ENCODE results near the gene UBA1.

DNA sequence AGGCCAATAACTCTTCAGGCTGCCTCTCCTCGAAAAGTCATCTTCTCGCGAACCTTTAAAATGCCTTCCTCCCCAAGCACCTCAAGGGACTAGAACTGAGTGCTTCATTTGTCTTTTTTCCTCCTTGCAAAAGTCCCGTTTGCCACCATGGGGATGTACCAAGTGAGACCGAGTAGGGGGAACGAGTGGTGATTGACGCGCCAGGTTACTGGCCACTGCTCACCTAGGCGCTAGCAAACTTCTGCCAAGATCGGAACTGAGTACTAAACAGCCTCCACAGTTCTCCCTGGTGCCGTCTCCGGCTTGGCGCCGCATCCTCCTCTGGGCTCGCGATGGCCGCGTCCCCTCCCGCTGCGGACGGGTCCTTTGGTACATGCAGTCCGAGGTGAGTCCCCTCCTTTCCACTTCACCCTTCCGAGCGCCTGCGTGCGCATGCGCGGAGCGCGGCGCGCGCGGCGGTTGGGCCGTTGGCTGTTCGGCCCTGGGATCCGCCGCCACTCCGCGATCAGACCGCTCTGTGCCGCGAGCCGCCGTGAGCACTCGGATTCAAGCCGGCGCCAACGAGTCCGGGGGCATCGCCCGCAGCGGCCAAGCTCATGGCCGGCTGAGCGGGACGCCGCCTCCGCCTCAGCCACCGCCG is 24.8 kb downstream of the UBA1 start, which contains the start of gene CDK16:
- TF ChIP-seq, protein P1, sequence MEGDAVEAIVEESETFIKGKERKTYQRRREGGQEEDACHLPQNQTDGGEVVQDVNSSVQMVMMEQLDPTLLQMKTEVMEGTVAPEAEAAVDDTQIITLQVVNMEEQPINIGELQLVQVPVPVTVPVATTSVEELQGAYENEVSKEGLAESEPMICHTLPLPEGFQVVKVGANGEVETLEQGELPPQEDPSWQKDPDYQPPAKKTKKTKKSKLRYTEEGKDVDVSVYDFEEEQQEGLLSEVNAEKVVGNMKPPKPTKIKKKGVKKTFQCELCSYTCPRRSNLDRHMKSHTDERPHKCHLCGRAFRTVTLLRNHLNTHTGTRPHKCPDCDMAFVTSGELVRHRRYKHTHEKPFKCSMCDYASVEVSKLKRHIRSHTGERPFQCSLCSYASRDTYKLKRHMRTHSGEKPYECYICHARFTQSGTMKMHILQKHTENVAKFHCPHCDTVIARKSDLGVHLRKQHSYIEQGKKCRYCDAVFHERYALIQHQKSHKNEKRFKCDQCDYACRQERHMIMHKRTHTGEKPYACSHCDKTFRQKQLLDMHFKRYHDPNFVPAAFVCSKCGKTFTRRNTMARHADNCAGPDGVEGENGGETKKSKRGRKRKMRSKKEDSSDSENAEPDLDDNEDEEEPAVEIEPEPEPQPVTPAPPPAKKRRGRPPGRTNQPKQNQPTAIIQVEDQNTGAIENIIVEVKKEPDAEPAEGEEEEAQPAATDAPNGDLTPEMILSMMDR (IDR thresholded peaks at IDR 0.05; ENCODE audit: extremely low read depth in 1 of 2, insufficient read depth in 1 of 2, low read depth in 1 of 2, low read length in 2 of 2) = no peak
- TF ChIP-seq MYC (IDR thresholded peaks at IDR 0.05; ENCODE audit: low read depth, low read length) (no peak), EZH2 (IDR thresholded peaks at IDR 0.05; ENCODE audit: borderline replicate concordance, low read depth, low read length, severe bottlenecking) (no peak)

Measured in endothelial cell of umbilical vein (primary cell).